ENCODE data around the gene TACC3.

TACC3 gene

GRCh38 chr4:1723131-1723801, 1.9 kb downstream of the TACC3 start:
- DNase-seq (ENCODE audit: low spot score) = peak; percentile 52

GRCh38 chr4:1725521-1725920, 4.2 kb downstream of the TACC3 start:
- DNase-seq (ENCODE audit: low spot score) = no peak

GRCh38 chr4:1726146-1726934, 5.0 kb downstream of the TACC3 start:
- peak; percentile 92 for DNase-seq (ENCODE audit: low spot score)

GRCh38 chr4:1727117-1728031, 6.1 kb downstream of the TACC3 start:
- DNase-seq (ENCODE audit: low spot score) = no peak

- DNase-seq (ENCODE audit: low spot score) = no peak
These were observed 7.0 kb downstream of the TACC3 start for GRCh38 chr4:1728061-1728980.

GRCh38 chr4:1730532-1731135, 9.3 kb downstream of the TACC3 start:
- DNase-seq (ENCODE audit: low spot score) = no peak

GRCh38 chr4:1731180-1731579, 9.9 kb downstream of the TACC3 start:
- DNase-seq (ENCODE audit: low spot score) = peak; percentile 20

- no peak for DNase-seq (ENCODE audit: low spot score)
These were observed 11.6 kb downstream of the TACC3 start for GRCh38 chr4:1732911-1733310.

GRCh38 chr4:1735215-1735614, 13.9 kb downstream of the TACC3 start:
- DNase-seq (ENCODE audit: low spot score) = no peak

GRCh38 chr4:1736812-1737211, 15.5 kb downstream of the TACC3 start:
- no peak for DNase-seq (ENCODE audit: low spot score)

GRCh38 chr4:1737666-1738065, 16.3 kb downstream of the TACC3 start:
- no peak for DNase-seq (ENCODE audit: low spot score)

- DNase-seq (ENCODE audit: low spot score) = no peak
These were observed 17.1 kb downstream of the TACC3 start for GRCh38 chr4:1738410-1738809.

GRCh38 chr4:1739358-1739757, 18.0 kb downstream of the TACC3 start:
- DNase-seq (ENCODE audit: low spot score) = no peak

GRCh38 chr4:1740021-1740545, 18.8 kb downstream of the TACC3 start:
- no peak for DNase-seq (ENCODE audit: low spot score)

- DNase-seq (ENCODE audit: low spot score) = no peak
These were observed 19.9 kb downstream of the TACC3 start for GRCh38 chr4:1741208-1741607.

GRCh38 chr4:1743551-1743950, 22.2 kb downstream of the TACC3 start:
- no peak for DNase-seq (ENCODE audit: low spot score)

- DNase-seq (ENCODE audit: low spot score) = no peak
These were observed 22.7 kb downstream of the TACC3 start for GRCh38 chr4:1743975-1744374.

- no peak for DNase-seq (ENCODE audit: low spot score)
These were observed 23.2 kb downstream of the TACC3 start for GRCh38 chr4:1744552-1744951.

- no peak for DNase-seq (ENCODE audit: low spot score)
These were observed 23.8 kb downstream of the TACC3 start for GRCh38 chr4:1745165-1745564.

- no peak for DNase-seq (ENCODE audit: low spot score)
These were observed 24.4 kb downstream of the TACC3 start for GRCh38 chr4:1745697-1746096.

GRCh38 chr4:1746265-1746691, 25.0 kb downstream of the TACC3 start:
- peak; percentile 74 for DNase-seq (ENCODE audit: low spot score)

All from CD4-positive, alpha-beta T cell treated with Interleukin-2 at 100 ng/mL for 4 hours (primary cell).